Measurements from ENCODE around the gene CHRM2. TPM values are rescaled to one million over a fixed set of nuclear protein-coding genes. Genes with fewer than 3 reads are reported as not detected.

Gene CHRM2
- total and polyA plus RNA-seq, 9 of the 15 experiments (the other 6 are each of a cell fraction or from before 2014, with no cell fraction given) = not detected

GRCh38 chr7:136874393-136875032 lies 6.1 kb downstream of the CHRM2 start (continued):
- TF ChIP-seq RAD21 (CRISPR knock-in tag; conservative IDR thresholded peaks at IDR 0.05 in 1 of 2, IDR thresholded peaks at IDR 0.05 in 1 of 2) (peak in 1 of 2 experiments; percentile 44; a peak in 2 of 4 replicates), ATF3 (IDR thresholded peaks at IDR 0.05) (no peak), ATF3 (CRISPR knock-in tag; conservative IDR thresholded peaks at IDR 0.05) (no peak), PHF21A (IDR thresholded peaks at IDR 0.05; ENCODE audit: borderline replicate concordance, low read depth) (no peak), VEZF1 (CRISPR knock-in tag; IDR thresholded peaks at IDR 0.05) (peak; percentile 95), RFX1 (IDR thresholded peaks at IDR 0.05) (peak; percentile 42; the same call in 1 of the 2 replicates), BRF1 (IDR thresholded peaks at IDR 0.05; ENCODE audit: borderline replicate concordance, extremely low read depth, insufficient read length) (no peak), POLR2AphosphoS2 (IDR thresholded peaks at IDR 0.05; ENCODE audit: low read length) (no peak), SMC3 (conservative IDR thresholded peaks at IDR 0.05; ENCODE audit: insufficient read depth, low read depth, low read length) (peak; percentile 57; the same call in 1 of the 2 replicates)
- TF ChIP-seq, protein P1, sequence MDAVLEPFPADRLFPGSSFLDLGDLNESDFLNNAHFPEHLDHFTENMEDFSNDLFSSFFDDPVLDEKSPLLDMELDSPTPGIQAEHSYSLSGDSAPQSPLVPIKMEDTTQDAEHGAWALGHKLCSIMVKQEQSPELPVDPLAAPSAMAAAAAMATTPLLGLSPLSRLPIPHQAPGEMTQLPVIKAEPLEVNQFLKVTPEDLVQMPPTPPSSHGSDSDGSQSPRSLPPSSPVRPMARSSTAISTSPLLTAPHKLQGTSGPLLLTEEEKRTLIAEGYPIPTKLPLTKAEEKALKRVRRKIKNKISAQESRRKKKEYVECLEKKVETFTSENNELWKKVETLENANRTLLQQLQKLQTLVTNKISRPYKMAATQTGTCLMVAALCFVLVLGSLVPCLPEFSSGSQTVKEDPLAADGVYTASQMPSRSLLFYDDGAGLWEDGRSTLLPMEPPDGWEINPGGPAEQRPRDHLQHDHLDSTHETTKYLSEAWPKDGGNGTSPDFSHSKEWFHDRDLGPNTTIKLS (IDR thresholded peaks at IDR 0.05; ENCODE audit: borderline replicate concordance, low read depth) = no peak

Measured in K562 (cell line).